GM10266 (cell line): ENCODE results near the gene CDC42BPG.

Experiments used
- DNase-seq: peaks from one replicate; pipeline ENCODE4 v3.0.0; 2012; ENCODE audit errors: extremely low spot score
- TF ChIP-seq, protein P1 (sequence below): IDR thresholded peaks from 2 replicates; pipeline ENCODE4 v1.5.1; 2012; ENCODE audit warnings: mild to moderate bottlenecking, low read depth; ENCODE audit not compliant: control insufficient read depth, insufficient read depth; ENCODE audit errors: missing control alignments

The CDC42BPG gene

DNA sequence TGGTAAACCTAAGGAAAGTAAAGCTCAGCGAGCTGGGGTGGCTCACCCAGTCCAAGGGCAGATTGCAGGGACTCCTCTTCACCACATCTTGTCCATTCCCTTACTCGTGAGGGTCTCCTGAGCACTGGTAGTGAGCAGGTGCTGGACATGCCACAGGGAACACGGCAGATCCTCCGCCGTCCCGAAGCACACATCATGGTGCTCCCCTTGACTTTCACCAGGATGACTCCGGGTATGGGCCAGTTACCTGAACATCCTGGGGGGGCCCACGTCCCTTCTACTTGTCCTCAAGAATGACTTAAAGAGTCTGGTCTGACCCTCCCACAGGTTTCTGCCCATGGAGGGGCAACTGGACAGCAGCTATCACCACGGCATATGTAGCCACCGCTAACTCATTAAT lies 58.1 kb downstream of the CDC42BPG start:
- DNase-seq: no peak
- TF ChIP-seq, protein P1, sequence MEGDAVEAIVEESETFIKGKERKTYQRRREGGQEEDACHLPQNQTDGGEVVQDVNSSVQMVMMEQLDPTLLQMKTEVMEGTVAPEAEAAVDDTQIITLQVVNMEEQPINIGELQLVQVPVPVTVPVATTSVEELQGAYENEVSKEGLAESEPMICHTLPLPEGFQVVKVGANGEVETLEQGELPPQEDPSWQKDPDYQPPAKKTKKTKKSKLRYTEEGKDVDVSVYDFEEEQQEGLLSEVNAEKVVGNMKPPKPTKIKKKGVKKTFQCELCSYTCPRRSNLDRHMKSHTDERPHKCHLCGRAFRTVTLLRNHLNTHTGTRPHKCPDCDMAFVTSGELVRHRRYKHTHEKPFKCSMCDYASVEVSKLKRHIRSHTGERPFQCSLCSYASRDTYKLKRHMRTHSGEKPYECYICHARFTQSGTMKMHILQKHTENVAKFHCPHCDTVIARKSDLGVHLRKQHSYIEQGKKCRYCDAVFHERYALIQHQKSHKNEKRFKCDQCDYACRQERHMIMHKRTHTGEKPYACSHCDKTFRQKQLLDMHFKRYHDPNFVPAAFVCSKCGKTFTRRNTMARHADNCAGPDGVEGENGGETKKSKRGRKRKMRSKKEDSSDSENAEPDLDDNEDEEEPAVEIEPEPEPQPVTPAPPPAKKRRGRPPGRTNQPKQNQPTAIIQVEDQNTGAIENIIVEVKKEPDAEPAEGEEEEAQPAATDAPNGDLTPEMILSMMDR: no peak

DNA sequence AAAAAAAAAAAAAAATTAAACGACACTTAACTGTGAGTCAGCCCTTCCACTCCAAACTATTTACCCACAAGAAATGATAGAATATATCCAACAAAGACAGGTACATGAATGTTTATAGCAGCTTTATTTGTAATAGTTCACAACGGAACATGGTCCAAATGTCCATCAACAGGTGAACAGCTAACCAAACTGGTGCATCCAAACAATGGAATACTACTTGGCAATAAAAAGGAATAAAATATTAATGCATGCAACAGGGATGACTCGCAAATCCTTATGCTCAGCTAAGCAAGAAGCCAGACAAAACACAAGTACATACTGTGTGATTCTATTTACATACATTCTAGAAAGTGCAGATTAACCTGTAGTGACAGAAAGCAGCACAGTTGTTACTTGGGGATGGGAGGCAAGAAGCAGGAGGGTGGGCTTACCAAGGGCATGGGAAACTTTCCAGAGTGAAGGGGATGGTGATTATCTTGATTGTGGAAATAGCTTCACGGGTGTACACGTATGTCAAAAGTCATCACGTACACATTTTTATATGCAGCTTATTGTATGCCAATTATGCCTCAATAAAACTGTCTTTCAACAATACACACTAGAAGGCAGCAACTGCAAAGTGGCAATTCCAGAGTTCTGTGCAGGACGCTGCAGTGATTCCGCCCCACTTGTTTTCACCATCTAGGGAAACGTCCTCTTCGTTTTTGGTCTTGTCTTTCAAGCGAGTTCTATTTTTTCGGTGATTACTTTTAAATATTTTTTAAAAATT lies 59.5 kb downstream of the CDC42BPG start:
- DNase-seq: no peak
- TF ChIP-seq, protein P1: no peak

DNA sequence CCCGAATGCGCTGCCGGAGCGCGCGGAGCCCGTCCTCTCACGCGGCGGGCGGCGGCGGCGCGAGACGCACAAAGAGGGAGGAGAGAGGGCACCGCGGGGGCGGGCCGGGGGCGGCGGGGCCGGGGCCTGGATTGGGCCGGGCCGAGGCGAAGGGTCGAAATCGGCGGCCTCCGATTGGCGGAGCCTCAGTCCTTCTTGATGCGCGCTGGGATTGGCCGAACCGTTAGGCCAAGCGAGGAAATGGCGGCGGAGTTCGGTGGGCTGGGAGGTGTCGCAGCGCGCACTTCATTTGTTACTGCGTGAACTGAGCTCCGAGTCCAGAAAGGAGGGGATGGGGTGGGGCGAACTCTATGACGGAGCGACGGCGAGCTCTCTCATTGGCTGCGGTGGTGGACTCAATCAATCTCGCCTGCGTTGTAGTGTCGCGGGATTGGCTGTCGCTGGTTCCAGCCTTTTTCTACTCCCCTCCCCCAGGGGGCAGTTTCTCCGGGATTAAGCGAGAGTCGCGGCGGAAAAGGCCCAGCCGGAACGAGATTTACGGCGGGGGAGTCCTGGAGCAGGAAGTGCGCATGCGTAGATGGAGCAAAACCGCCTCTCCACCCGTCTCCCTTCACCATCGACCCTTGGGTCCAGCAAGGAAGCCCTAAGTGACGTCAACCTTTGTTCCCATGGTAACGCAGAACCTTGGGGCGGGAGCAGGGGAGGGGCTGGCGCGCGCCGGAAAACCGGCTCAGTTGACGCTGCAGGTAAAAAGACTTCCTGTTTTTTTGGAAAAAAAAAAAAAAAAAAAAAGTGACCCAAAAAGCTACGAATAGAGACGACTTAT lies 65.8 kb downstream of the CDC42BPG start, which contains the start of gene SF1:
Gene SF1, minus strand, starts transcription at position 70 of the 826 bp plus-strand sequence. CDS start 150 bp downstream, outside the sequence.
- TF ChIP-seq, protein P1: no peak
- peak; percentile 98 for DNase-seq

DNA sequence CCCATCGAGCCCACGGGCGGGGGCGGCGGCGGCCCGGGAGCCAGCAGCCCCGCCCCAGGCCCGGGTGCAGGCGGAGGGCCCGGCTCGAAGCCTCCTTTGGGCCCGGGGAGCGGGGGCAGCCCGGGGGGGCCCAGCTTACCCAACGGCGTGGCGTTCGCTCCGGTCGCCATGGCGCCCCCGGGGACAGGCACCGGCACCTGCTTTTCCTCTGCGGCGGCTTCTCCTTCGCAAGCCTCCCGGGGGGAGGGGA lies 66.3 kb downstream of the CDC42BPG start:
- DNase-seq: no peak
- TF ChIP-seq, protein P1: no peak

DNA sequence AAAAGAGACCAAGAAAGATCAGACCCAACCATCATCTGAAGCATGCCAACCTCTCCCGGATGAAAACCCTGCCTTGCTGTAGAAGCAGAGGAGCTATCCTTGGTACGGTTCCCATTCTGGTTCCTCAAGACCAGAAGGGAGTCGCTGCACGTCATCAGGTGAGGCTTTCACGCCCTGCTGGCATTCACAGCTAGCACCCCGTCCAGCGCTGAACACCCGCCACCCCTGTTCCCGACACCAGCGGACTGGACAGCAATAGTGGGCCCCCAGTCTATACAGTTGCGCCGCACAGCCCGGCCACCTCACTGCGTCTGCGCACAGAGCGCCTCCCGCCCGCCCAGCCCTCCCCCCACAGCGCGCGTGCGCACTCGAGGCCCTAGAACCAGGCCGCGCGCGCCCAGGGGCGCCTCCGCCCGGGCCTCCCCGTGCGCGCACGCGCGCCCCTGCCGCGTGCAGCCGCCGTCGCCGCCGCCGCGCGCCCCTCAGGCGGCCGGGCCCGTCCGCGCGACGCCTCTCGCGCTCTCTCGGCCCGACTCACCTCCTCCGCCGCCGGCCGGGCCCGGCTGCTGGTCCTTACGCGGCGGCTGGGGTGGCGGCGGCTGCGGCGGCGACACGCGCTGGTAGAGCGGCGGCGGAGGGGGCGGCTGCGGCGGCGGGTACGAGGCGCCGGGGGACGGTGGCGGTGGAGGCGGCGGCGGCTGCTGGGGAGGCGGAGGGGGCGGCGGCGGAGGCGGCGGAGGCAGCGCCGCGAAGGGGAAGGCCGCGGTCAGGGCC lies 66.8 kb downstream of the CDC42BPG start:
- peak; percentile 96 for DNase-seq
- TF ChIP-seq, protein P1: no peak

DNA sequence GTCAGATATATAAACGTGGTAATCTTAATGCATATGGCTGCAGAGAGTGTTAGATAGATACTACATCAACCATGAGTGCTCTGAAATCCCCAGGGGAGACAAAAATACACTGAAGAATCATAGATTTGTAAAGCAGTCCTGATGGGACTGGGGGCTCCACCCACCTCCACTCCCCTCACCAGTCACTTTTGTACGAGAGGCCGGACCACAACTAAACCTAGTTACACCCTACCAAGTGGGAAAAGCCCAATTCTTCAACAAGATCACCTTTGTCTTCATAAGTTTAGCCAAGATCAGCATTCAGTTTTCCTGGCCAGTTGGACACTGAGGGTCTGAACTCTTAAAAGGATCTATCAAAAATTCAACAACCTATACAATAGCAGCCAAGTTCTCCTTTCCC lies 67.6 kb downstream of the CDC42BPG start:
- no peak for DNase-seq
- TF ChIP-seq, protein P1: no peak
